SKM-1 treated with dmso at 0.1 percent for 144 hours (cell line): ENCODE results near the gene MYF6.

Source experiments
- DNase-seq: peaks from one replicate; lab custom pipeline; 2025; ENCODE audit not compliant: unreplicated experiment; lab: John Stamatoyannopoulos, UW

Gene MYF6

DNA sequence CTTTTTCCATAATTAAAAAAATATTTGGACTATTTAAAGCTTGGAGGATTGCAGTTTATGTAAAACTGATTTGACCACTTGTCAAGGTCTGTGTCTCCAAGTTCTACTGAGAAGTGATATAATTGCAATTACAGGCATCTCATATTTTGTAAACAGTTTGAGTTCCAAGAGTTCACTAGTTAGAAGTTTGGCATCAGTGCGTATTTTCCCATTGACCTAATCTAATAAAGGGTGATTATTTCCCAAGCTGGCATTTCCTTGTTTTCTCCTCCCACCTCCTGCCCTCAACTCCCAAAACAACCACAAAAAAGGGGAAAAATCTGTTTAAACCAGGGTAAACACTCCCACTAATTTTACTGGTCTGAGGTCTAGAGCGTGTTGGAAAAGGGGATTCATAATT, 3.0 kb upstream of the MYF6 start:
- no peak for DNase-seq

DNA sequence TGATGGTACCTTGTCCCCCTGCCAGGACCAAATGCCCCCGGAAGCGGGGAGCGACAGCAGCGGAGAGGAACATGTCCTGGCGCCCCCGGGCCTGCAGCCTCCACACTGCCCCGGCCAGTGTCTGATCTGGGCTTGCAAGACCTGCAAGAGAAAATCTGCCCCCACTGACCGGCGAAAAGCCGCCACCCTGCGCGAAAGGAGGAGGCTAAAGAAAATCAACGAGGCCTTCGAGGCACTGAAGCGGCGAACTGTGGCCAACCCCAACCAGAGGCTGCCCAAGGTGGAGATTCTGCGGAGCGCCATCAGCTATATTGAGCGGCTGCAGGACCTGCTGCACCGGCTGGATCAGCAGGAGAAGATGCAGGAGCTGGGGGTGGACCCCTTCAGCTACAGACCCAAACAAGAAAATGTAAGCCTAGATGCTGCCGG, 410 bp downstream of the MYF6 start:
- DNase-seq = no peak

DNA sequence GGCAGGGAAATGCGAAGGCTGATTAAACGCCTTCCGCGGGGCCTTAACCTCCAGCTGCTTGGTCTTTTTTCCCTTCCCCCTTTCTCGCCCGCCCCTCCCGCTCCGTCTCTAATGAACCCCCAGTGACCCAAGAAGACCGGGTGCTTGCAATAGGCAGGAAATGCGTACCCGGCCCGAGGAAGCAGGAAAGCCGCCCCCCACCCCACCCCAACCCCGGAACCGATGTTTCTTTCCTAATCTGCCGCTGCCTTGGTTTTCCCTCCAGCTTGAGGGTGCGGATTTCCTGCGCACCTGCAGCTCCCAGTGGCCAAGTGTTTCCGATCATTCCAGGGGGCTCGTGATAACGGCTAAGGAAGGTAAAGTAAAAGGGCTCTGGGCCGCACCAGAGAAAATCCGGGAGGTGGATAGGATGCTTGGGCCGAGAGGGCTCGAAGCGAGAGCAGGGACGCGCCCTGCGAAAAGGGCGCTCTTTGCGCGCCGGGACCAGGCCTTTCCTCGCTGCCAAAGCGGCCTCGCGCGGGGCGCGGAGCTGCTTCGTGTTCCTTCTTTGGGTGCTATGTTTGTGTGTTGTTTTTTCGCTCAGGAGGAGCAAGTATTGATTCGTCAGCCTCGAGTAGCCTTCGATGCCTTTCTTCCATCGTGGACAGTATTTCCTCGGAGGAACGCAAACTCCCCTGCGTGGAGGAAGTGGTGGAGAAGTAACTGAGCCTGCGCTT, 983 bp downstream of the MYF6 start:
- DNase-seq = no peak

DNA sequence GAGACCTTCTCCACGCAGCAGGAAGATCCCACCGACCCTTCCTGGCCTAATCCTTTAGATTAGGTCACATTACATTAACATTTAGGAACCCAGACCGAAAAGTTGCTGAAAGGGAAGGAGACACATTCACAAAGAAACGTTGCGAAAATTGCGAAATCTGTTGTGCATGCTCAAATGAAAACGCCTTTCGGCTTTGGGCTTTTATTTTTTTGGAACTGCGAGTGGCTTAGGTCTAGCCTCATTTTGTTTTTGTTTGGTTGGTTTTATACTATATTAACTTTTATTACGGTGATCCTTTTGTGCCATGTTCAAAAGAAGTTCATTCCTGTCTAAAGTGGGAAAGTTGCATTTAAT, 1.5 kb downstream of the MYF6 start:
- no peak for DNase-seq

DNA sequence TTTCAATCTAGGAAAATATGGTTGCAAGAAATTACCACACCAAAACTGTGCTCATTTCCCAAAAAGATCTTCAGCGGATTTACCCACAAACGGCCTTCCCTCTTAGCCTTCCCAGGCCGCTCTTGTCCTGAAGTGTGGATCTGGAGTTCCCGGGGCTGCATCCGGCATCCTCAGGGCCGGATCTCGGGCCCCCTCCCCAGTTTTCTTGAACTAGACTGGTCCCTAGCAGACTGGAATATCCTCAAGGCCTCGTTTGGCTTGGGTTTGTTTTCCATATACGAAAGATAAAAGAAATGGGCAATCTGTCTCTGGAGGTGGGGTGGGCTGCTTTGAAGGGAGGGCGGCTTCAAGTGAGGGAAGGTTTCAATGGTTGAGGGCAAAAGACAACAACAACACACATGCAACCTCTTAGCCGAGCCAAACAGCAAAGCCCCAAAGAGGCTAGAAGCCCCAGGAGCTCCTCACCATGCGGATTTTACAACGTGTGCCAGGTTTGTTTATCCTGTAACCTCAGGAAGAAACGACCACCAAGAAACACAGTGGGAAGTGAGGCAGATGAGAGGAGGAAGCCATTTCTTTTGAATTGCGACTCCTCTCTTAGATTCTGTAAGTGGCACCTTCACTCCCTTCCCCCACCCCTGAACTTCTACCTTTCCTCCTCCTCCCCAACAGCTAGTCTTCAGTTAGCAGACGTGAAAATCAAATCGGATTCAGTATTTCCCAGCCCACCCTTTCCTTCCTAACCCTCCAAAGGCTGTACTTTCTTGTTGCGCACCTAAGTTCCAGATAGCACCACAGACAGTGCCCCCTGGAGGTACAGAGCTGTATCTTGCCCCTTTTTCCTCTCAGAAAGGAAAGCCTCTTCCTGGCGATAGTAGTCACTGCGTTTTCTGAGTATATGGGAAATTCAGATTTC, 2.6 kb downstream of the MYF6 start:
- DNase-seq = no peak

DNA sequence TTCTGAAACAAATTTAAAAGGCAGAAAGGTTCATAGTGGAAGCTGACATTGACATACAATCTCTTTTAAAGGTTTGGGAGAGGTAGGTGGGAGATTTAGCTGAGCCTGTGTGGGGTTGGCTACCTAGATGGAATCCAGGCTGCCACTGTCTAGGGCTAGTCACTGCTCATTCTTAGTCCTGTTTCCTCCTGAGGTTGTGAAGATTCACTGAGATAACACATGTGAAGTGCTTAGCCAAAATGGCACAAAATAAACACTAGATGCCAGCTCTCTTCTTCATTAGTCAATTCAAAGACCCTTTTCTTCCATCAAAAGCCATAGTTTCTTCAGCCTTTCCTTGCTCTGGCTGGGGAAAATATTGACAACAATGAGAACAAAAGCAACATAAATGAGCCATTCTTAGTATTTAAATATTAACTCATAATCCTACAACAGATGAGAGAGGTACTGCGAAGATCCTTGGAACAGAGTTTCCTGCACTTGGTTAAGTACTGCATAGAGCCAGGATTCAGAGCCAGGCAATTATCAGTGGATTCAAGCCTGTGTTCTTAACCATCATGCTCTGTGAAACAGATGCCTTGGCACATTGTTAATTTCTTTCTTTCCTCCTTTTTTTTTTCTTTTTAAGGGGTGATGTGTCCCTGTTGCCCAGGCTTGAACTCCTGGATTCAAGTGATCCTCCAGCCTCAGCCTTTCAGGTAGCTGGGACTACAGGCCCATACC, 3.5 kb downstream of the MYF6 start:
- no peak for DNase-seq

DNA sequence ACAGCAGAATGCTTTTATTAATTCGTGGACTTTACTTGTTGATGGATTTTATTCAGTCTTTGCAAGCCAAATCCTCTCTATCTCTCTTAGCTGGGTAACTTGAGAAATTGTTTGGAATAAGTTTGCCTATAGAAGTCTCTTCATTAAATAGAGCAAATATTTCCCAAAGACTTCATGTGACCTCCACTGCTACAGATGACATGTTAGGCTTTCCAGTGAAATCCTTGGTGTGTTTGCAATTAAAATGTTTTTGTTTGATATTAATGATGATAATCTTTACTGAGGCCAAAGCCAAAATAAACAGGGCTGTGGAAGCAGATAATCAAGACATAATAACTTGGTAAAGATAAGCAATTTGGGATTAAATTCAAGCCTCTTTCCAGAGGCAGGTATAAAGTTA, 4.4 kb downstream of the MYF6 start:
- no peak for DNase-seq

DNA sequence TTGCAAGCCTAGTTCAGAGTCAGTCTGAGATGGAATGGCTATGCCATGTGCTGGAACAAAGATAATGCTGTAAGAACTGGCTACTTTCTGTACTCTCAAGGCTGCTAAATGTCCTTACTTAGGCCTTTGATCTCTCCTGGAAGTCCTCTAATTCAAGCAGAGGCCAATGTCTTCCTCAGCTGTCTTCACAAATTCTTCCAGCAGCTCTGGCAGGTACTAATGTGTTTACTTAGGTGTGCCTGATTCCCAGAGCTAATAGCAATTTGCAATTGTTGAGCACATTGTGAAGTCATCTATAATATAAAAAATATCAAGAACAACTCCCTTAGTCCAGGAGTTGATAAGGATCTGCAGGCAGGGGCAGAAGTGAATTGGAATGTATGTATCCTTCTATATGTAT, 5.4 kb downstream of the MYF6 start:
- DNase-seq = no peak

DNA sequence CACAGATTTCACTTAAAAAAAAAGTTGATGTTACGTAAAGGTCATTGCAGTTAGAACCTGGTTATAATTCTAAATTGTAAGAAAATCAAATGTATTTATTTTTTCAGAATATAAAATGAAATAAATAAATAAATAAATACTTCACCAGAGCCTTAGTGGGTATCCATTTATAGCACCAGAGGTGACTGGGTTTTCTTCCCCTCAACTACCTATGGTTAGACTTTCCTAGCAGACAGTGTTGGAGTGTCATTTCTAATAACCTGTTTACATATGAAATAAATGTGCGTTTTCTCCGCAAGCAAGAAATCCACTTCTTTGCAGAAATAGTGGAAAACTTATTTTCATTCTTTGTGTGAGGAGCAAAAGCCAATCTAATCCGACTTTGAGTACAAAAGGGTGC, 6.0 kb downstream of the MYF6 start:
- DNase-seq = no peak

DNA sequence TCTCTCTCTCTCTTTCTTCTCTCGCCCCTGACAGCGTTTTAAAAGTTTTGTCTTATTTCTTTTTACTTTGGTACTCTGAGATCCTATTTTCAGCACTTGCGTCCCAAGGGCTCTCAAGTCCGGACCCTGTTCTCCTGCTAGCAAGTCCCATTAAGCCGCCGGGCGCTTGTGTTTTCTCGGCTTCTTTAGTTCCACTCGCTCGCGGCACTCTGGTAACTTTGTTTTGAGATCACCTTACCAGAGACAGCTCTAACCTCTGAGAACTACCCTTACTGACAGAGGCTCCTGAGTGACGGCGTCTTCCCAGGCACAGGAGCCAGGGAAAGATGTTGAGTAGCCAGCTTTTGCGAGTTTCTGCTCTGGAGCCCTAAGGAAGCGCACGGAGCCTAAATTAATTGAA, 6.6 kb downstream of the MYF6 start:
- DNase-seq = no peak

DNA sequence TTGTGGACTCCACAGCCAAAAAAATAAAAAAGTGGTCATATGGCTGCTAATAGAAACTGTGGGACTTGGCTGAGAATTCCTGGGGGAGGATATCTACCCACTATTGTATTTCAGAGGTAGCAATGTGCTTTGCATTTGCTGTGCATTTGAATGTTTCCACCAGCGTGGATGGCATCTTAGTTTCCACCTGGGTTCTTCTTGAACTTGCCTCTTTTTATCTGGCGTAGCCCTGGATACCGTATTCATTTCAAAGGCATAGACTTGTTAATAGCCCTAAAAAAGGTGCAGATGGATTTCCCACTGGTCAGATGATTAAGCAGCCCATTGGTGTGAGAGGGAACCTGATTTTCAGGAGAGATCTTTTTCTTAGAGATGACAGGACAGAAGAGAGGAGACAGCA, 7.4 kb downstream of the MYF6 start:
- DNase-seq = no peak

DNA sequence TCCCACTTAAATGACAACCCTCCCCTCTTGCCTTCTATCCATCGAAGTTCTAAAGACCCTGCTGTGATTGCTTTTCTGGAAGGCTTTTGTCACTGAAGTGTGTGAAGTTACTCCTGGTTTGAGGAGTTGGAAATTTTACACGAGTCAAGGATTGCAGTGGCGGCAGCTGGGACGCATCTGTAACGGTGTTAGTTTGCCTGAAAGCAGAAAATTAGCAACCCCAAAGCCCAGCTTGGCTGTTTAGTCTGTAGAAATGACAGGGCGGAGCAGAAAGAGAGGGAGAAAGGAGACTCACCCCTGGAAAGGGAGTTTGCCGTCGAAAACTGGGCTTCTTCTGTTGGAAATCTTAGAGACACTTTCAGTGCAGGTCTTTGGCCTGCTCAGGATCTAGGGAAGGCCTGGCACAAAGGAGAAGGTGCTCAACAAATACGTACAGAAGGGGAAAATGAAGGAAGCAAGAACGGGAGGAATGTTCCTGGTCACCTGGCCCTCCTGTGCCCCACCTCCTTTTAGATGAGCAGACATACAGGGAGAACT, 8.3 kb downstream of the MYF6 start:
- no peak for DNase-seq

DNA sequence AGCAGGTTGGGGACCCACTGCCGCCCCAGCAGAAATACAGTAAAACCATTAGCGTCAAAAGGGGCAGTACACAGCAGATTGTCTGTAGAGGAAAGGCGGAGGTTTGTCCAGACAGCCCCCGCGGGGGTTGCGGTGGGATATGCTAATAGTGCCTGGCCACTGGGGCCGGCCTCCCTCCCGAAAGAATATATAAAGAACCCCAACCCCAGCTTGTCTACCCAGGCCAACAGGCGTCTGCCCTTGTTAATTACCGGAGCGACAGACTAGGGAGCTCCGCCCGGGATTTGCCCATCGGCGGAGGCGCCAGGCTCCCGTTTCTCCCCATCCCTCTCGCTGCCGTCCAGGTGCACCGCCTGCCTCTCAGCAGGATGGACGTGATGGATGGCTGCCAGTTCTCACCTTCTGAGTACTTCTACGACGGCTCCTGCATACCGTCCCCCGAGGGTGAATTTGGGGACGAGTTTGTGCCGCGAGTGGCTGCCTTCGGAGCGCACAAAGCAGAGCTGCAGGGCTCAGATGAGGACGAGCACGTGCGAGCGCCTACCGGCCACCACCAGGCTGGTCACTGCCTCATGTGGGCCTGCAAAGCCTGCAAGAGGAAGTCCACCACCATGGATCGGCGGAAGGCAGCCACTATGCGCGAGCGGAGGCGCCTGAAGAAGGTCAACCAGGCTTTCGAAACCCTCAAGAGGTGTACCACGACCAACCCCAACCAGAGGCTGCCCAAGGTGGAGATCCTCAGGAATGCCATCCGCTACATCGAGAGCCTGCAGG, 9.4 kb downstream of the MYF6 start, which contains the start of gene MYF5:
Gene MYF5 (plus strand): TSS at position 217 of the 774 bp plus-strand sequence. CDS start 152 bp downstream, at position 369.
- no peak for DNase-seq

DNA sequence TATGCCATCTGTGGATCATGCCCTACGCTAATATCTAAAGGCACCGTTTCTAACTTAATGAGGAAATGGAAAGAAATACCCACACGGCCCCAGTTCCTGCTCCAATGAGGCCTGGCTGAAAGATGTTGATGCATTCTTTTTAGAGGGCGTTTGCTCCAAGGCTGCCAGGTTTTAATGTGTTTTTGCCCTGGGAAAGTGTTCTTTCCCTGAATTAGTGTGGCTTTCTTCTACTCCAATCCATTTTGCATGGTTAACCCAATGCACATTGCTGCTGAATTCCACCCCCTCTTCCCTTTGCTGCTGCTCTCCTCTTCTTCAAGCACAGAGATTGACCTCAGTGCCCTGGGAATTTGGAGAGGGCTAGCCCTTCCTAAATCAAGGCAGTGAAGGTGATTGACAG, 10.4 kb downstream of the MYF6 start:
- DNase-seq = no peak

DNA sequence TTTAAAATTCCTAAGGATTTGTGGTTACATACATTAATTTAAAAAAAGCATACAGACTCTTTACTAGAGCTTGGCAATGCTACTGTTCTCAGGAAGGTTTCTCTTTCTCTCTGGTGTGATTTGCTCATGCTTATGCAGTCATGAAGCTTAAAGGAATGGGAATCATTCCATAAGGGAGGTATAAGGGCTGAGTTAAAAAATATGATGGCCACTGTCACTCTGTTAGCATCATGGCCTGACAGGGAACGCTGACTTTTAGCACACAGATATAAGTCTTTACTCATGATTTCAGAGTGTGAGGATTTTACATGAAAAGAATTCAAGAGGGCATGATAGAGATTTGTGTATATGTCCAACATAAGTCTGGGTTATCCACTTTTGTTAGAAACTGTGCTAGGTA, 13.1 kb downstream of the MYF6 start:
- DNase-seq = no peak

DNA sequence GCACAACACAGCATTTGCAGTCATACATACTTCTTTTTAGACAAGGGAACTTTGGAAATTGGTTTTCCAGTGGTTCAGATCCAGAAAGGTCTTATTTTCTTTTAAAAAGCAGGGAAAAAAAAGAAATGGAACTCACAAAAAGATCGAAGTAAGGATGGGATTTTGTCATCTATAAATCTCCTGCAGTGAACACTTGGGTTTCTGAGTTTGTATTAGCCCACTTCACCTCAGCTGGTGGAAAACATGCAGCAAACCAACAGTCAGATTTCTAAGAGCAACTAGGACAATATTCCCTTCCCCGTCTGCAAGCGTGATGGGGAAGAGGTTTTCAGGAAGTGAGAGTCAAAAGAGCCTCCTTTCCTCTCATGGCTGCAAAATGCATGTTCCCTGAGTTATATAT, 13.9 kb downstream of the MYF6 start:
- no peak for DNase-seq

DNA sequence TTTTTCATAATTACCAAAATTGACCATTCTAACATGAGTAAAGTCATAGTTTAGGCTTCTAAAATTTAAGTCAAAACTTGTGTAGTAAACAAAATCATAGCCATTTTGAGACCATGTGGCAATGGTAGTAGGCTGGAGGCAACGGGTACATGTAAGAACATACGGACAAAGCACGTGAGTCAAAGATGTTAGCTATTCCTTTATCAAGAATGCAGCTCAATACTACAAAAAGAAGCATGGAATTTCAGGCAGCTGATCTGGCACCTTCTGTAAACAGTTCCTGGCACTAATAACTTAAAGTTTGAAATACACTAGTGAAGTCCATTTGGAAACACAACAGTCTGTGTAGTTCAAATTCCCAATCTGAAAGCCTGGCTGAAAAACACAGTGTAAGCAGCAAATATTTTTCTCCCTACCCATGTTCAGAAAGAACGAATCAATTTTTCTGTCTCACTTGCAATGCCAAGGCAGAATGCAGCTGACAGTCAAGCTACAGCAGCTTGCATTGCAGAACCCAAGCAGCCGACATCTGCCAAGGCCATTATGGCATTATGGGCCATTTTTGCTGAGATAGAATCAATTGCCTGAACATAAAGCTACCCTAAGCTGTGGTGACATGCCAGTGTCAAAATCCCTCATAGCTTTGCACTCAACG, 38.5 kb downstream of the MYF6 start:
- DNase-seq = no peak

DNA sequence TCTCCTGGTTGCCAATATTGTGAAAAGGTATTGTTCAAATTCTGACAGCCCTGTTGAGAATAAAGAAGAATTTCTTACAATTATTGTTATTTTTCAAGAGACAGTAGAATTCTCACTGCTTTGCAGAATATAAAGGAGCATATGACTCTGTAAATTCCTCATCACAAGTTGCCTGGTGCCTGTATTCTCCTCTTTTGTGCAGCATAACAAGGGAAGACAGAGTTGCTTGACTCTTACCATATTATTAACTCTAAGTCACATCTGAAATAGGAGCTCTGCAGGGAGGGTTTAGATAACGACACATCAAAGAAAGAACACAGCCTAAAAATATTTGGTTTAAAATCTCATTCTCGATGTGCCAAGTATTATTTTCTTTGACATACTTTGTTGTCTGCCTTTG, 40.4 kb downstream of the MYF6 start:
- no peak for DNase-seq

DNA sequence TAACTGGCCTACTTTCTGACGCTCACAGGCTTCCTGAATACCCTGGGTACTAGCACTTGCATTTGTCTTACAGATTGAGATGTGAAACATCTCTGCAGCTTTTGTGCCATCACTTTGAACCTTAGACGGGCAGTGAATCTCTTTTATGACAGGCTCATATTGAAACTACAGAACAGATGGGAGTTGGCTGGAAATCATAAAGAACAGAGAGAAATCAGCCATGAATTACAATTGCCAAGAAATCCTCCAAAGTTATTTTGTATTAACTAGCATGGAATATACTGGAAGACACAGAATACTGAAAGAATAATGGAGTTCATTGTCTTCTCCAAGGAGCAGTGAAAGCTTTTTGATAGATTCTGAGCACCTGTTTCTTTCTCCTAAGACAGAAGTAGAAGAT, 42.0 kb downstream of the MYF6 start:
- DNase-seq = no peak

DNA sequence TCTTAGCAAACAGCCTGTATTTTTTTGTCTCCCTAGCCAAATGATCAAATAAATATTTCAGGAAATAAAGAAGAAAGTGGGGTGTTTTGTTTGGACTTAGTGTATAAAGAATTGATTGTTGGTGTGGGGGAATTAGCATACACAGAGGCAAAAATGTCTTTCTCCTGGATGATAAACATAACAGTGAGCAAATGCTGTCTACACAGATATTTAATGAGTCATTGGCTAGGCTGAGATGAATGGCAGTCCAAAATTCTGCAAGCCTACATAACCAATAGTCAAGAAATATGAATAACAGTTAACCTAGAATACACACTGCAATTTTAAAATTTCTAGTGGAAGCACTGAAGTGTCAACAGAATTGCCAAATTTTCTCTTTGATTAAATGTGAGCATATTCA, 45.0 kb downstream of the MYF6 start:
- DNase-seq = no peak
